ENCODE results near the gene STK39. TPM values are rescaled to one million over a fixed set of nuclear protein-coding genes. Genes with fewer than 3 reads are reported as not detected.

Gene STK39
- total RNA-seq, 1 experiment from 2014 or later: 13.8 TPM

DNA sequence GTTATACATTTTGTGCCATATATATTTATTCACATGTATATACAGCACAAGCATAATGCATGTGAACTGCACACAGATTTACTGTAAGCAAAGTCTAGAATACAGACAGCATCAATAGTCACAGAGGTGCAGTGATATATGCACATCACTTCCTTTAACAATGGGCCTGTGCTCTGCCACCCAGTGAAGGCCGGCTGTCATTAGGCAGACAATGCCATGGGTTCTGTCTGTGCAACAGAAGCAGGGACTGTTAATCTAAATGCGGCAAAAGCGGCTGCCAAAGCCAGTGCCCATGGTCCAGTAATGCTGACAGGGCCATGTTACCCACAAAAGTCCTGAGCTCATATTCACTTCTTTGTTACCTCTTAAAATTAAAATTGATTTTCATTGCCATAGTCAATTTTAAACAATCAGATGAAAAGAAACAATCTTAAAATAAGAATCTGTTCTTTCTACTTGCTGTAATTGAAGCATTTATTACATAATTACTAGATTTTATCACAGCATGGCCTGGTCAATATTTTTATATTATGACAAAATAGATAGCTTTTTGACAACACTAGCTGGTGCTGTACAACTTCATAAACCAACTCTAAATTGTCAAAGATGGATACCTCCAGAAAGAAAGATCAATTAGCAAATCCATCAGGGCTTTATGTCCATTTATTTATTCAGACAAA is 232.0 kb downstream of the STK39 start:
- Mint-ChIP-seq H3K4me3 (ENCODE audit: unreplicated experiment) (no peak overlapping the region), H3K36me3 (ENCODE audit: insufficient read depth, unreplicated experiment) (no peaks in the 10 kb centered on the region), H3K9me3 (ENCODE audit: unreplicated experiment) (no peaks in the 10 kb centered on the region), H3K27me3 (ENCODE audit: insufficient read depth, unreplicated experiment) (no peaks in the 10 kb centered on the region), H3K27ac (ENCODE audit: low read depth, unreplicated experiment) (no peak overlapping the region), H3K4me1 (ENCODE audit: insufficient read depth, unreplicated experiment) (no peaks in the 10 kb centered on the region)
- CTCF ChIA-PET: interaction anchor here (0.6 kb wide), 1 partner anchor 664 kb away, joined by 3 read pairs; no protein-coding TSS in a partner anchor
- TF ChIP-seq CTCF (IDR thresholded peaks at IDR 0.05; ENCODE audit: unreplicated experiment): no peak
- intact Hi-C loops (cut with micrococcal nuclease): no loop called here
- DNase-seq (ENCODE audit: unreplicated experiment): no peak
- POLR2A ChIA-PET: interaction anchor here (0.6 kb wide), 1 partner anchor 41 kb away, joined by 4 read pairs; no protein-coding TSS in a partner anchor
- BruUV-seq (replicated peaks): no TSS peak

- no TSS peak for BruUV-seq (replicated peaks)
- H3K9me3 Mint-ChIP-seq (ENCODE audit: unreplicated experiment): no peaks in the 10 kb centered on the region
- no peaks in the 10 kb centered on the region for H3K27me3 Mint-ChIP-seq (ENCODE audit: insufficient read depth, unreplicated experiment)
- no peak for DNase-seq (ENCODE audit: unreplicated experiment)
- no peaks in the 10 kb centered on the region for H3K36me3 Mint-ChIP-seq (ENCODE audit: insufficient read depth, unreplicated experiment)
- TF ChIP-seq CTCF (IDR thresholded peaks at IDR 0.05; ENCODE audit: unreplicated experiment): no peak
- H3K4me3 Mint-ChIP-seq (ENCODE audit: unreplicated experiment): no peak overlapping the region
- POLR2A ChIA-PET: no interaction called here
- no peak overlapping the region for H3K27ac Mint-ChIP-seq (ENCODE audit: low read depth, unreplicated experiment)
- no peaks in the 10 kb centered on the region for H3K4me1 Mint-ChIP-seq (ENCODE audit: insufficient read depth, unreplicated experiment)
- intact Hi-C loops (cut with micrococcal nuclease): no loop called here
- CTCF ChIA-PET: interaction anchor here (0.6 to 1.5 kb wide), 3 partner anchors 108 to 1577 kb away, joined by 3 read pairs; no protein-coding TSS in a partner anchor
These were observed 237.5 kb downstream of the STK39 start for GRCh38 chr2:168009900-168010299.

GRCh38 chr2:168008646-168009195 is 238.7 kb downstream of the STK39 start:
- ChIA-PET POLR2A (no interaction called here), CTCF (interaction anchor here (1.5 kb wide), 1 partner anchor 110 kb away, joined by 3 read pairs; no protein-coding TSS in a partner anchor)
- no peak overlapping the region for H3K27ac Mint-ChIP-seq (ENCODE audit: low read depth, unreplicated experiment)
- intact Hi-C loops (cut with micrococcal nuclease): no loop called here
- no peaks in the 10 kb centered on the region for H3K4me1 Mint-ChIP-seq (ENCODE audit: insufficient read depth, unreplicated experiment)
- no peaks in the 10 kb centered on the region for H3K27me3 Mint-ChIP-seq (ENCODE audit: insufficient read depth, unreplicated experiment)
- TF ChIP-seq CTCF (IDR thresholded peaks at IDR 0.05; ENCODE audit: unreplicated experiment): no peak
- DNase-seq (ENCODE audit: unreplicated experiment): no peak
- BruUV-seq (replicated peaks): no TSS peak
- no peaks in the 10 kb centered on the region for H3K9me3 Mint-ChIP-seq (ENCODE audit: unreplicated experiment)
- no peak overlapping the region for H3K4me3 Mint-ChIP-seq (ENCODE audit: unreplicated experiment)
- no peaks in the 10 kb centered on the region for H3K36me3 Mint-ChIP-seq (ENCODE audit: insufficient read depth, unreplicated experiment)

GRCh38 chr2:168006498-168006897 is 240.9 kb downstream of the STK39 start:
- no peak overlapping the region for H3K4me3 Mint-ChIP-seq (ENCODE audit: unreplicated experiment)
- peaks cover 12% of the 10 kb centered on the region for H3K4me1 Mint-ChIP-seq (ENCODE audit: insufficient read depth, unreplicated experiment)
- no peaks in the 10 kb centered on the region for H3K36me3 Mint-ChIP-seq (ENCODE audit: insufficient read depth, unreplicated experiment)
- H3K9me3 Mint-ChIP-seq (ENCODE audit: unreplicated experiment): no peaks in the 10 kb centered on the region
- no peak for DNase-seq (ENCODE audit: unreplicated experiment)
- H3K27ac Mint-ChIP-seq (ENCODE audit: low read depth, unreplicated experiment): no peak overlapping the region
- POLR2A ChIA-PET: no interaction called here
- no TSS peak for BruUV-seq (replicated peaks)
- intact Hi-C loops (cut with micrococcal nuclease): no loop called here
- CTCF ChIA-PET: no interaction called here
- TF ChIP-seq CTCF (IDR thresholded peaks at IDR 0.05; ENCODE audit: unreplicated experiment): no peak
- H3K27me3 Mint-ChIP-seq (ENCODE audit: insufficient read depth, unreplicated experiment): no peaks in the 10 kb centered on the region

Data from MCF 10A (cell line).